Right atrium auricular region (tissue), 2 donors: ENCODE data around the gene PRSS57. TPM values are rescaled to one million over a fixed set of nuclear protein-coding genes. Genes with fewer than 3 reads are reported as not detected.
A peak's percentile ranks its signal among the peaks of the same experiment; 100 is the strongest.

Experiments used
- DNase-seq: peaks from one replicate; pipeline ENCODE4 v3.0.0-alpha.2; 2019; ENCODE audit warnings: low spot score
- H3K27ac ChIP-seq, 2 donors: fragments of 200-600 bp; sonication (generic); 1 replicate in 1 of 2; 2 replicates in 1 of 2; pipeline ENCODE4 v1.5.1; 2016 to 2019
- H3K27me3 ChIP-seq, 2 donors: fragments of 200-600 bp; sonication (generic); one replicate each; pipeline versions ENCODE4 v1.5.1 to v1.6.0; 2017 to 2019
- H3K36me3 ChIP-seq: fragments of 200-600 bp; sonication (generic); one replicate; pipeline ENCODE4 v1.5.1; 2016
- H3K4me1 ChIP-seq, 2 donors: fragments of 200-600 bp; sonication (generic); one replicate each; pipeline versions ENCODE4 v1.5.1 to v1.6.0; 2017 to 2019
- H3K4me3 ChIP-seq, 2 donors: fragments of 200-600 bp; sonication (generic); 1 replicate in 1 of 2; 2 replicates in 1 of 2; pipeline ENCODE4 v1.5.1; 2017 to 2019; ENCODE audit warnings: mild to moderate bottlenecking in 1 of 2, moderate library complexity in 1 of 2
- H3K9me3 ChIP-seq, 2 donors: fragments of 200-600 bp; sonication (generic); one replicate each; pipeline ENCODE4 v1.5.1; 2019
- CTCF ChIP-seq, 2 donors: fragments of 200-600 bp; sonication (generic); IDR thresholded peaks; one replicate each; pipeline ENCODE4 v1.5.1; 2019; ENCODE audit warnings: antibody characterized with exemption in 2 of 2
- total RNA-seq, 2 donors: library from RNA; depleted of rRNA; stranded (reverse); fragments of >200 nt; gene quantifications; one replicate each; pipeline ENCODE4 v1.1.0, GENCODE V29; 2016

Gene PRSS57
- total RNA-seq, 2 donors from 2014 or later = not detected

- H3K9me3 ChIP-seq = no peaks in the 10 kb centered on the region
- DNase-seq = no peak
- H3K27me3 ChIP-seq = no peaks in the 10 kb centered on the region
- no peak for TF ChIP-seq CTCF (IDR thresholded peaks at IDR 0.05)
- peaks cover 10% of the 10 kb centered on the region for H3K36me3 ChIP-seq
- H3K27ac ChIP-seq = no peak overlapping the region
- no peak overlapping the region for H3K4me3 ChIP-seq
- H3K4me1 ChIP-seq = no peaks in the 10 kb centered on the region
Observed at GRCh38 chr19:685454-685931, 9.8 kb downstream of the PRSS57 start.

- no peaks in the 10 kb centered on the region for H3K9me3 ChIP-seq
- H3K4me1 ChIP-seq = peaks cover 0 to 14% of the 10 kb centered on the region in 2 donors
- no peak overlapping the region for H3K27ac ChIP-seq
- no peak for DNase-seq
- no peak for TF ChIP-seq CTCF (IDR thresholded peaks at IDR 0.05)
- H3K27me3 ChIP-seq = no peaks in the 10 kb centered on the region
- no peak overlapping the region for H3K4me3 ChIP-seq
- H3K36me3 ChIP-seq = peaks cover 14% of the 10 kb centered on the region
Observed at GRCh38 chr19:682678-683320, 12.5 kb downstream of the PRSS57 start.

- no peak for TF ChIP-seq CTCF (IDR thresholded peaks at IDR 0.05)
- no peaks in the 10 kb centered on the region for H3K27me3 ChIP-seq
- peaks cover 14% of the 10 kb centered on the region for H3K36me3 ChIP-seq
- H3K4me1 ChIP-seq = peaks cover 0 to 26% of the 10 kb centered on the region in 2 donors
- no peak for DNase-seq
- peak overlapping the region in 1 of 2 donors; percentile 74 for H3K4me3 ChIP-seq
- peak overlapping the region; percentile 91 to 100 for H3K27ac ChIP-seq
- H3K9me3 ChIP-seq = no peaks in the 10 kb centered on the region
Observed at GRCh38 chr19:681029-682019, 13.9 kb downstream of the PRSS57 start.

GRCh38 chr19:680287-681028, 14.8 kb downstream of the PRSS57 start:
- H3K9me3 ChIP-seq = no peaks in the 10 kb centered on the region
- peaks cover 0 to 32% of the 10 kb centered on the region in 2 donors for H3K4me1 ChIP-seq
- H3K36me3 ChIP-seq = peaks cover 14% of the 10 kb centered on the region
- H3K27me3 ChIP-seq = no peaks in the 10 kb centered on the region
- peak overlapping the region; percentile 66 to 74 for H3K4me3 ChIP-seq
- peak; percentile 49 to 59 for TF ChIP-seq CTCF (IDR thresholded peaks at IDR 0.05)
- H3K27ac ChIP-seq = peak overlapping the region; percentile 91 to 100
- DNase-seq = peak; percentile 100

- peak overlapping the region; percentile 91 to 100 for H3K27ac ChIP-seq
- peak; percentile 83 for DNase-seq
- peaks cover 0 to 40% of the 10 kb centered on the region in 2 donors for H3K4me1 ChIP-seq
- H3K36me3 ChIP-seq = peaks cover 14% of the 10 kb centered on the region
- no peak for TF ChIP-seq CTCF (IDR thresholded peaks at IDR 0.05)
- H3K9me3 ChIP-seq = no peaks in the 10 kb centered on the region
- H3K27me3 ChIP-seq = no peaks in the 10 kb centered on the region
- peak overlapping the region; percentile 66 to 74 for H3K4me3 ChIP-seq
Observed at GRCh38 chr19:679418-680286, 15.6 kb downstream of the PRSS57 start.
